MM.1S (cell line): ENCODE data around the gene DYNC1H1.
"Not testable (repeated sequence)": the region's sequence is repeated elsewhere in the genome, so short reads cannot be mapped to it uniquely, and the experiment has no call there.

ENCODE experiments used
- DNase-seq: peaks from one replicate; pipeline ENCODE4 v3.0.0-alpha.2; 2015
- H2AFZ ChIP-seq: fragments of 300-600 bp; sonication (generic); 2 replicates; pipeline ENCODE4 v1.6.0; 2016; ENCODE audit warnings: antibody characterized with exemption, low read length
- H3F3A ChIP-seq: fragments of 300-600 bp; sonication (generic); 2 replicates; pipeline ENCODE4 v1.6.1; 2016; ENCODE audit warnings: mild to moderate bottlenecking, antibody characterized with exemption, low read length, moderate library complexity, mixed read lengths; ENCODE audit not compliant: insufficient read depth
- H3K27ac ChIP-seq: fragments of 300-600 bp; sonication (generic); 2 replicates; pipeline ENCODE4 v1.5.1; 2016; ENCODE audit warnings: mild to moderate bottlenecking, low read length
- H3K27me3 ChIP-seq: fragments of 300-600 bp; sonication (generic); replicated peaks from 2 replicates; pipeline ENCODE4 v1.6.0; 2016; ENCODE audit warnings: low read length; ENCODE audit not compliant: insufficient read depth
- H3K36me3 ChIP-seq: fragments of 300-600 bp; sonication (generic); replicated peaks from 2 replicates; pipeline ENCODE4 v1.6.1; 2016; ENCODE audit warnings: mild to moderate bottlenecking, low read length, mixed read lengths; ENCODE audit not compliant: insufficient read depth
- H3K4me1 ChIP-seq: fragments of 300-600 bp; sonication (generic); 2 replicates; pipeline ENCODE4 v1.6.1; 2016; ENCODE audit warnings: low read length, mixed read lengths
- H3K4me2 ChIP-seq: fragments of 300-600 bp; sonication (generic); 2 replicates; pipeline ENCODE4 v1.6.0; 2016; ENCODE audit warnings: low read depth, low read length
- H3K4me3 ChIP-seq: fragments of 300-600 bp; sonication (generic); 2 replicates; pipeline ENCODE4 v1.5.1; 2016; ENCODE audit warnings: low read length, mixed read lengths
- H3K79me2 ChIP-seq: fragments of 300-600 bp; sonication (generic); 2 replicates; pipeline ENCODE4 v1.6.1; 2016; ENCODE audit warnings: mixed run types, low read length, mixed read lengths
- H3K9ac ChIP-seq: fragments of 300-600 bp; sonication (generic); 2 replicates; pipeline ENCODE4 v1.6.1; 2016; ENCODE audit warnings: low read length, mixed read lengths
- H3K9me2 ChIP-seq: fragments of 300-600 bp; sonication (generic); replicated peaks from 2 replicates; pipeline ENCODE4 v1.6.1; 2016; ENCODE audit warnings: mild to moderate bottlenecking, low read length, mixed read lengths; ENCODE audit not compliant: insufficient read depth
- H3K9me3 ChIP-seq: fragments of 300-600 bp; sonication (generic); replicated peaks from 2 replicates; pipeline ENCODE4 v1.6.1; 2016; ENCODE audit warnings: mild to moderate bottlenecking, low read length, mixed read lengths; ENCODE audit not compliant: insufficient read depth
- H4K20me1 ChIP-seq: fragments of 300-600 bp; sonication (generic); 2 replicates; pipeline ENCODE4 v1.6.1; 2016; ENCODE audit warnings: mild to moderate bottlenecking, low read length, moderate library complexity, mixed read lengths; ENCODE audit not compliant: insufficient read depth
- EZH2 ChIP-seq: fragments of 300-600 bp; sonication (generic); optimal IDR thresholded peaks from 2 replicates; pipeline ENCODE3; 2017; ENCODE audit warnings: low read depth, mild to moderate bottlenecking, antibody characterized with exemption, low read length, mixed read lengths
- EZH2phosphoT487 ChIP-seq: fragments of 300-600 bp; sonication (generic); IDR thresholded peaks from 2 replicates; pipeline ENCODE4 v1.6.1; 2018; ENCODE audit warnings: antibody characterized with exemption, low read length
- TF ChIP-seq, protein P1 (sequence below): fragments of 300-600 bp; sonication (generic); IDR thresholded peaks from 2 replicates; pipeline ENCODE4 v1.5.1; 2016; ENCODE audit warnings: antibody characterized with exemption, low read length, mixed read lengths

DYNC1H1 gene

DNA sequence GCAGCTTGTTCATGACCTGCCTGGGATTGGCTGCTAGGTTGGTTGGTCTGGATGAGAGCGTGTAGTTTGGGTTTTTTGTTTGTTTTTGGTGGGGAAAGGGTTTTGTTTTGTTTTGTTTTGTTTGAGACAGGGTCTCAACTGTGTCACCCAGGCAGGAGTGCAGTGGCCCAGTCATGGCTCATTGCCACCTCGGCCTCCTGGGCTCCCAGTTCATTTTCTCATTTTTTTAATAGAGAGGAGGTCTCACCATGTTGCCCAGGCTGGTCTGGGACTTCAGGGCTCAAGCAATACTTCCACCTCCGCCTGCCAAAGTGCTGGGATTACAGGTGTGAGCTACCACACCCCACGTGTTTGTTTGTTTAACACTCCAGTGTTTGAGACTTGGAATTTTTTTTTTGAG, 3.8 kb downstream of the DYNC1H1 start:
- H3K79me2 ChIP-seq: peaks cover 77% of the 10 kb centered on the region
- no peaks in the 10 kb centered on the region for H3K4me1 ChIP-seq
- no peaks in the 10 kb centered on the region for H3K9me3 ChIP-seq
- H3F3A ChIP-seq: no peaks in the 10 kb centered on the region
- H3K9me2 ChIP-seq: no peaks in the 10 kb centered on the region
- H3K4me2 ChIP-seq: no peak overlapping the region
- H3K9ac ChIP-seq: no peak overlapping the region
- no peaks in the 10 kb centered on the region for H3K27me3 ChIP-seq
- no peak overlapping the region for H2AFZ ChIP-seq
- no peak for DNase-seq
- no peak overlapping the region for H3K4me3 ChIP-seq
- H3K27ac ChIP-seq: no peak overlapping the region
- no peaks in the 10 kb centered on the region for H4K20me1 ChIP-seq
- no peaks in the 10 kb centered on the region for H3K36me3 ChIP-seq
- TF ChIP-seq, protein P1, sequence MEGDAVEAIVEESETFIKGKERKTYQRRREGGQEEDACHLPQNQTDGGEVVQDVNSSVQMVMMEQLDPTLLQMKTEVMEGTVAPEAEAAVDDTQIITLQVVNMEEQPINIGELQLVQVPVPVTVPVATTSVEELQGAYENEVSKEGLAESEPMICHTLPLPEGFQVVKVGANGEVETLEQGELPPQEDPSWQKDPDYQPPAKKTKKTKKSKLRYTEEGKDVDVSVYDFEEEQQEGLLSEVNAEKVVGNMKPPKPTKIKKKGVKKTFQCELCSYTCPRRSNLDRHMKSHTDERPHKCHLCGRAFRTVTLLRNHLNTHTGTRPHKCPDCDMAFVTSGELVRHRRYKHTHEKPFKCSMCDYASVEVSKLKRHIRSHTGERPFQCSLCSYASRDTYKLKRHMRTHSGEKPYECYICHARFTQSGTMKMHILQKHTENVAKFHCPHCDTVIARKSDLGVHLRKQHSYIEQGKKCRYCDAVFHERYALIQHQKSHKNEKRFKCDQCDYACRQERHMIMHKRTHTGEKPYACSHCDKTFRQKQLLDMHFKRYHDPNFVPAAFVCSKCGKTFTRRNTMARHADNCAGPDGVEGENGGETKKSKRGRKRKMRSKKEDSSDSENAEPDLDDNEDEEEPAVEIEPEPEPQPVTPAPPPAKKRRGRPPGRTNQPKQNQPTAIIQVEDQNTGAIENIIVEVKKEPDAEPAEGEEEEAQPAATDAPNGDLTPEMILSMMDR: no peak
- TF ChIP-seq EZH2 (no peak), EZH2phosphoT487 (no peak)

DNA sequence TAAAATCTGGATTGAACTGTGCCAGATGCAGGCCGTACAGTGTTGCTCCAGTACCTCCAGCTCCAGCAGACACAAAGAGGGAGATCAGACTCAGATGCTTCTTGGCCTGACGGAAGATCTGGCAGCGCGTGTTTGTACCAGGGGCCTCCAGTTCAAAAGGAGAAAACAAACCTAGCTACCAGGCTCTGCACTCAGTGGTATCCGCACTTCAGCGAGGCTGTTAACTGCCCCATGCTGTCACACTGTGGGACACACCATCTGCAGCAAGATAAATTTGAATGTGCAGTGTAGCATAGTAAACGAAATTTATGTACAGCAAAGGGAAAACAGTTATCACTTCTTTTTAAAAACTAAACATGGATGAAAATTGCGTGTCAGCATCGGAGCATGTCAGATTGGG, 5.1 kb downstream of the DYNC1H1 start:
- H3K27ac ChIP-seq: no peak overlapping the region
- H3K9ac ChIP-seq: no peak overlapping the region
- no peak overlapping the region for H3K4me3 ChIP-seq
- H3K9me2 ChIP-seq: no peaks in the 10 kb centered on the region
- H3K27me3 ChIP-seq: no peaks in the 10 kb centered on the region
- H3K4me2 ChIP-seq: no peak overlapping the region
- no peaks in the 10 kb centered on the region for H4K20me1 ChIP-seq
- DNase-seq: no peak
- no peaks in the 10 kb centered on the region for H3K9me3 ChIP-seq
- H3F3A ChIP-seq: no peaks in the 10 kb centered on the region
- H3K79me2 ChIP-seq: peaks cover 85% of the 10 kb centered on the region
- no peak overlapping the region for H2AFZ ChIP-seq
- H3K36me3 ChIP-seq: no peaks in the 10 kb centered on the region
- no peak for TF ChIP-seq EZH2
- TF ChIP-seq, protein P1: no peak
- no peak for TF ChIP-seq EZH2phosphoT487
- H3K4me1 ChIP-seq: no peaks in the 10 kb centered on the region

DNA sequence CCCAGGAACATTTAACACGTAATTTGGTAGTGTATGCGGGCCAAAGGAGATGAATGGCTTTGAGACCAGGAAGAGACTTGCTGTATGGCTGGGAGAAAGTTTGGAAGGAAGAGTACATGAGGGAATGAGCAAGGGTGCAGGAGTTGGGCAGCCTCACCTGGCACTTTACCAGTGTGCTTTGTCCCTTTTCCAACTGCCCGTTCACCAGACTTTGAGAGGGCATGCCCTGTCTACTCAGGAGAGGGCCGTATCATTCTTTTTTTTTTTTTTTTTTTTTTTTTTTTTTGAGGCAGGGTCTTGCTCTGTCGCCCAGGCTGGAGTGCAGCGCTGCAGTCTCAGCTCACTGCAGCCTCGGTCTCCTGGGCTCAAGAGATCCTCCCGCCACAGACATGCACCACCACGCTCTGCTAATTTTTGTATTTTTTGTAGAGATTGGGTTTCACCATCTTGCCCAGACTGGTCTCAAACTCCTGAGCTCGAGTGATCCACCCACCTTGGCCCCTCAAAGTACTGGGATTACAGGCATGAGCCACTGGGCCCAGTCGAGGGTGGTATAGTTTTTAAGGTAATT, 6.5 kb downstream of the DYNC1H1 start:
- no peaks in the 10 kb centered on the region for H3K36me3 ChIP-seq
- no peaks in the 10 kb centered on the region for H3K9me3 ChIP-seq
- H2AFZ ChIP-seq: no peak overlapping the region
- no peaks in the 10 kb centered on the region for H3K4me1 ChIP-seq
- peaks cover 83% of the 10 kb centered on the region for H3K79me2 ChIP-seq
- no peaks in the 10 kb centered on the region for H3F3A ChIP-seq
- no peak overlapping the region for H3K4me3 ChIP-seq
- no peak for TF ChIP-seq EZH2phosphoT487
- no peak for TF ChIP-seq EZH2
- TF ChIP-seq, protein P1: no peak
- H3K27me3 ChIP-seq: no peaks in the 10 kb centered on the region
- no peaks in the 10 kb centered on the region for H4K20me1 ChIP-seq
- H3K9me2 ChIP-seq: no peaks in the 10 kb centered on the region
- H3K9ac ChIP-seq: no peak overlapping the region
- DNase-seq: no peak
- H3K27ac ChIP-seq: no peak overlapping the region
- no peak overlapping the region for H3K4me2 ChIP-seq

DNA sequence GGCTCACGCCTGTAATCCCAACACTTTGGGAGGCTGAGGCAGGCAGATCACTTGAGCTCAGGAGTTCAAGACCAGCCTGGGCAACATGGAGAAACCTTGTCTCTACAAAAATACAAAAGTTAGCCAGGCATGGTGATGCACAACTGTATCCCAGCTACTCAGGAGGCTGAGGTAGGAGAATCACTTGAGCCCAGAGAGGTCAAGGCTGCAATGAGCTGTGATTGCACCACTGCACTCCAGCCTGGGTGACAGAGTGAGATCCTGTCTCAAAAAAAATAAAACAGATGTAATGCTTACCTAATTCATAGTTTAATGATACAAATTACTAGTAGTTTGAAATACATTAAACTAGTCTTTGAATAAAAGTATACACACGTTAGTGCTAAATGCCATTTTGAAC, 7.1 kb downstream of the DYNC1H1 start:
- H3K4me1 ChIP-seq, H3K4me3 ChIP-seq, H3F3A ChIP-seq, H3K27me3 ChIP-seq, H3K9me2 ChIP-seq, H3K36me3 ChIP-seq, H3K27ac ChIP-seq, H2AFZ ChIP-seq, H3K4me2 ChIP-seq, H3K9me3 ChIP-seq, H4K20me1 ChIP-seq, DNase-seq, H3K9ac ChIP-seq: not testable (repeated sequence)
- peaks cover 77% of the 10 kb centered on the region for H3K79me2 ChIP-seq
